GM19025 (cell line): ENCODE measurements around the gene NES.

Experiments used
- ATAC-seq: cut with Tn5 transposase; IDR thresholded peaks from one replicate; pipeline ENCODE4 v1.9.1; 2021; ENCODE audit warnings: mild to moderate bottlenecking, low read depth, moderate library complexity; ENCODE audit not compliant: unreplicated experiment

NES gene

DNA sequence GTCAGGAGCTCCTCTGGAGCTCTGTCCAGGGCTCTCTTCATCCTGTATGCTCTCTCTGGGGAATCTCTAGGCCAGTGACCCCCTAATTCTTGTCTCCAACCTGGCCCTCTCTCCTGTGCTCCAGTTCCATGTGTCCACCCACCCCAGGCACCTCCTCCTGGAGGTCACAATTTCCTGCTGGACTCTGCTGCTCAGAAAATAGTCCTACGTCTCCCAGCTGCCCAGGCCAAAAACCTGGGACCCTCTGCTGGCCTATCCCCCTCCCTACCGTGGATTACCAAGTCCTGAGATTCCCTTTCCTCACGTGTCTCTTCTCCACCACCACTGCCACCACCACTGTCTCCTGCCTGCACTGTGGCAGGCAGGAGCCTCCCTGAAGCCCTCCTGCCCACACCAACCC lies 11.7 kb downstream of the NES start:
- no peak for ATAC-seq

- ATAC-seq, result no peak
Measured at GRCh38 chr1:156664767-156665411, 12.3 kb downstream of the NES start.

DNA sequence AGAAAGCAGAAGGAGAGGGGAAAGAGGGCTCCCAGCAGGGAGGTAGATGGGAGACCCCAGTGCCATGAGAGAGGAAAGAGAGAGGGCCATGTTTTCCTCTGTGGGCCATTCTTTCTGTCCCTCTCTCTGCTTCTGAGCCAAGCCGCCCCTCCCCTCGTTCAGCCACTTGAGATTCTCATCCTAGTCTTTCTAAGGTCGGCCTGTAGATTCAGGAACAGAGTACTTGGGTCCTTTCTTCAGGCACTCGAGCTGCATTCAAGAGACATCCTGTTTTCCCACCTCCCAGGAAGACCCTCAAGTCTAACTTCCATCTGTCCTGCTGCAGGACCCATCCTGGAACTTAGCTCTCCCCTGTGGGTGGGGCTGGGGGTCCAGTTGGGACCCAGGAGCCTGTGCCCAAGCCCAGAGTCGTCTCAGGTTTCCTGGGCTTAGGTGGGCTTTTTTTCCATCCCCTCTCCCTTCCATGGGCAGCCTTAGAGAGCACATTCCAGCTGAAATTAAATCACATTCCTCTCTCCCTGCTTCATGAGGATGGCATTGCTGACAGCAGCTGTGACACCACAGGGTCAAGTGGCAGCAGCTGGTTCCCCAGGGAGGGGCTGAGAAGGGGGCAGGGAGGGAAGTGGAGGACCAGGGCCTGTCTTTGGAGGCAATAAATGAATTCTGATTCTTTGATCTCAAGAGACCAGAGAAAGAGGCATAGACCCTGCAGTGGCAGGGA lies 13.0 kb downstream of the NES start:
- no peak for ATAC-seq

GRCh38 chr1:156663178-156663577 lies 14.0 kb downstream of the NES start:
- no peak for ATAC-seq

GRCh38 chr1:156662800-156663055 lies 14.5 kb downstream of the NES start:
- no peak for ATAC-seq

DNA sequence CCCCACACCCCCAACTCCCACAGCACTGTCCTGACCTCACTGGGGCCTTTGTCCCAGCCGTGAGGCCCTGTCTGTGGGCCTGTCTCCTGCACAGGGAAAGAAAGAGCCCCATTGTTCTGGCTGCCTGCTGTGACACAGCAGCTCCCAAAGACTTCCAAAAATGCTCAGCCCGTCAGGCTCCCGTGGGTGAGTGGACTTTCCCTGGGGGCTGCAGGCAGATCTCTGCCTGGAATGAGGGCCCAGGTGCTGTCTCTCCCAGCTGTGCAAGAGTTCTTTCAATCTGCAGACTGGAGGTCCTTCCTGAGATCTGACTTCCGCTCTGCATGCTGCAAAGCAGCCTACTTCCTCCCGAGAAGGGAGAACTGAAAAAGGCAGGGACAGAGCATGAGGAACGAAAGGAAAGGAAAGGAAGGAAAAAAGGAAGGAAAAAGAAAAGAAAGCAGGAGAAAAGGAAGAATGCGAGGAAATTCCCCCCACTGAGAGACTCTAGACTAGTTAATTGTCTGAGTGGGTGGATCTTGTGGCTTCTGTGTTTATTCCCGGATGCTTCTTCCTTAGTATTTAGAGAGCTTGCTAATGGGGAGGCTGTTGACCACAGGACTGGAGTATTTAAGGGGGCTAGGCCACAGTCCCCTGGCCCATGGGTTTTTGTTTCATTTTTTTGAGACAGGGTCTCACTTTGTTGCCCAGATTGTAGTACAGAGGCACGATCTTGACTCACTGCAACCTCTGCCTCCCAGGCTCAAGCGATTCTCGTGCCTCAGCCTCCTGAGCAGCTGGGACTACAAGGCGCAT lies 15.0 kb downstream of the NES start:
- ATAC-seq, result no peak

DNA sequence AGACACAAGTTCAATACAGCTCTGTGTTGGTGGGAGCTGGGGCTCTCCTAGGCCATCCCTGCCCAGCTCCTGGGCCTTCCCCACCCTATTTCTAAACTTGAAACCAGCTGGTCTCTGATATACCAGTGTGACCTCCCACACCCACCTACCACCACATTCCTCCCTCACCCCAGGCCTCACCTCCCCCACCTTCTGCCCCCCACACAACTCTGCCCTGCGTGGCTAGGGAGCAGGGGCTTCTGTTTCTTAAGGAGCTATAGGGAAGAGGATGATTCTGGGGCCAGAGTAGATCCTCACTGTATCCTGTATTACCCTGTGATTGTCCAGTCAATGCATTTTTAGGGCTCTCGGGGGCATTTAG lies 16.5 kb downstream of the NES start:
- ATAC-seq, result no peak

DNA sequence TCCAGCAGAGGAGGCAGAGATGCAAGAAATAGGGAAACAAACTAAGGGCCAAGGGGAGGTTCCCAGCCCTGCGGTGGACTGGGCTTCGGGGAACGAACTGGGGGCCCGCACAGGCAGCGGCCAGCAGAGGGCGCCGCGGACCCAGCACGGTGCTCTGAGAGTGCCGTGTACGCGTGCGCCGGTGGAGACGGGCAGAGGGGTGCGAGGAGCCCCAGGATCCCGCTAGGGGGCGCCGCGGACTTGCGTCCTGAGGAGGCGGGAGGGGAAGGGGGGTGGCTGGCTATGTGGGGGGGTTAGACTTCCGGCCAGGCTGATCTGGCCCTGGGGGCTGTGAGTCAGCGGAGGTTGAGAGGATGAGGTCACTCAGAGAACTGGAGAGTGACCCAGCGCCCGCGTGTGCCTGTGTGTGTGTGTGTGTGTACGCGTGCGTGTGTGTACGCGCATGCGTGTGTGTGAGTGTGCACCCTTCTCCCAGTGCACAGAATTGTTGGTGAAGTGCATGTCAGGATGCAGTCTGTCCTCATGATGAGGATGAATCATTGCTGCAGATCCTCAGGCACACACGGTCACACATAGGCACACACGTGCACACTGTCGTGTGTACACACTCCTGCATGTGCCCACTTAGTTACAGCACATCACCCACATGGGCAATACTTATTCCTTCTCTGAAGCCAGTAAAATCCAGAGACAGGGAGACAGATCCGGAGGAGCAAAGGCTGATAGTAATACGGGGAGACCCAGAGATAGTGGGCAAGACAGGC lies 17.0 kb downstream of the NES start:
- no peak for ATAC-seq

- ATAC-seq, result no peak
Measured at GRCh38 chr1:156659661-156659987, 17.6 kb downstream of the NES start.

DNA sequence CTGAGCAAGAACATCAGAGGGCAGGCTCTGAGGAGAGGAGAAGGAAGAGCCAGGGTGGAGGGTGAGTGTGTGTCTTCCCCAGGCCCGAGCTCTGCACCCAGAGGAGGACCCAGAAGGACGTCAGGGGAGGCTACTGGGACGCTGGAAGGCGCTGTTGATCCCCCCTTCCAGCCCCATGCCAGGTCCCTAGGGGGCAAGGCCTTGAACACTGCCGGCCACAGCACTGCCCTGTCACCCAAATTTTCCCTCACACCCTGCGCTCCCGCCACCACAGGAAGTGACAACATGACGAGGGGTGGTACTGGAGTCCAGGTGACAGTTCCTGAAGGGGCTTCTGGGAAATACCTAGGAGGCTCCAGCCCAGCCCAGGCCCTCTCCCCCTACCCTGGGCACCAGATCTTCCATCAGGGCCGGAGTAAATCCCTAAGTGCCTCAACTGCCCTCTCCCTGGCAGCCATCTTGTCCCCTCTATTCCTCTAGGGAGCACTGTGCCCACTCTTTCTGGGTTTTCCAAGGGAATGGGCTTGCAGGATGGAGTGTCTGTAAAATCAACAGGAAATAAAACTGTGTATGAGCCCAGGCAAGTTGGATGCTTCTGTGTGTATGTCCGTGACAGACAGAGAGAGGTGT lies 18.1 kb downstream of the NES start:
- no peak for ATAC-seq

GRCh38 chr1:156658496-156658895 lies 18.7 kb downstream of the NES start:
- no peak for ATAC-seq

GRCh38 chr1:156657741-156658319 lies 19.4 kb downstream of the NES start:
- no peak for ATAC-seq

- no peak for ATAC-seq
Measured at GRCh38 chr1:156656806-156657740, 20.1 kb downstream of the NES start.

GRCh38 chr1:156655904-156656516 lies 21.2 kb downstream of the NES start:
- ATAC-seq, result no peak

- ATAC-seq, result no peak
Measured at GRCh38 chr1:156655151-156655903, 21.9 kb downstream of the NES start.

DNA sequence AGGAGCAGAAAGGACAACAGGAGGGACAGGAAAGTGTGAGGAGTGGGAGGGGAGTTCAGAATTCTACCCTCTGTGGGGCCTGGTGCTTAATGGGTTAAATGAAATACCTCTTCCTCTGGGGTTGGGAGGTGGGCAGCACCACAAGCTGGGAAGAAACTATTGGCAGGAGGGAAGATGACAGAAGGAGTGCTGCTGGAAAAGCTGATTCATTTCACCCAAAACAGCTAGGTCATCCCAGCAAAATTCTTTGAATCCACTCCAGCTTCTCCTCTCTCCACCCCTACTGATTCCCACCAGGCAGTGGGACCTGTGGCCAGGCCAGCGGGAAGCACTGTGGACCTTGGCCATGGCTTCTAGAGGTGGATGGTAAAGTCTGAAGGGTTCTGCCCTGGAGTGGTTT lies 22.5 kb downstream of the NES start:
- no peak for ATAC-seq

GRCh38 chr1:156652992-156653355 lies 24.2 kb downstream of the NES start:
- no peak for ATAC-seq
